Mesothelial cell of epicardium (in vitro differentiated cells): ENCODE measurements around the gene PRKAA2. TPM values are rescaled to one million over a fixed set of nuclear protein-coding genes. Genes with fewer than 3 reads are reported as not detected.
"Not testable (repeated sequence)": the region's sequence is repeated elsewhere in the genome, so short reads cannot be mapped to it uniquely, and the experiment has no call there.

Source experiments
- DNase-seq, 2 experiments: peaks; one replicate each; pipeline ENCODE4 v3.0.0; 2021; ENCODE audit warnings: low spot score in 2 of 2; ENCODE audit not compliant: unreplicated experiment in 2 of 2
- H3K27ac Mint-ChIP-seq: 2 replicates; pipeline ENCODE4 v1.8.0; 2021; ENCODE audit warnings: mixed read lengths
- H3K27me3 Mint-ChIP-seq: 2 replicates; pipeline ENCODE4 v1.8.0; 2021; ENCODE audit warnings: low read depth, mixed read lengths
- H3K36me3 Mint-ChIP-seq: 2 replicates; pipeline ENCODE4 v1.8.0; 2021; ENCODE audit warnings: mixed read lengths
- H3K4me1 Mint-ChIP-seq: 2 replicates; pipeline ENCODE4 v1.8.0; 2021; ENCODE audit warnings: mixed read lengths
- H3K4me3 Mint-ChIP-seq: 2 replicates; pipeline ENCODE4 v1.8.0; 2021; ENCODE audit warnings: mild to moderate bottlenecking, moderate library complexity, mixed read lengths
- H3K9me3 Mint-ChIP-seq: 2 replicates; pipeline ENCODE4 v1.8.0; 2021; ENCODE audit warnings: mixed read lengths
- CTCF ChIP-seq: fragments of 200-600 bp; sonication (generic); IDR thresholded peaks from one replicate; pipeline ENCODE4 v1.5.0; 2021; ENCODE audit warnings: antibody characterized with exemption; ENCODE audit not compliant: unreplicated experiment
- total RNA-seq: library from RNA; stranded (reverse); gene quantifications from 3 replicates; pipeline ENCODE4 v1.2.1, GENCODE V29; 2021

Gene PRKAA2
- 5.3 to 5.7 TPM (median 5.6 TPM) in 3 replicates for total RNA-seq

GRCh38 chr1:56644919-56645676 is at the start of gene PRKAA2:
TSS of gene PRKAA2 (plus strand) at chr1:56645314. CDS start at chr1:56645388, 74 bp downstream.
- H3K27ac Mint-ChIP-seq = peak within 1 kb of the TSS; percentile 85
- DNase-seq = peak; percentile 37 to 67
- peak within 1 kb of the TSS; percentile 85 for H3K4me3 Mint-ChIP-seq
- TF ChIP-seq CTCF = no peak
- peaks cover 6% of the 10 kb centered on the region for H3K9me3 Mint-ChIP-seq
- peaks cover 22% of the 10 kb centered on the region for H3K4me1 Mint-ChIP-seq
- peaks cover 3% of the 10 kb centered on the region for H3K36me3 Mint-ChIP-seq
- H3K27me3 Mint-ChIP-seq = peaks cover 21% of the 10 kb centered on the region

GRCh38 chr1:56595397-56596191 is 49.5 kb upstream of the PRKAA2 start:
- not testable (repeated sequence) for H3K36me3 Mint-ChIP-seq, H3K27me3 Mint-ChIP-seq, H3K4me1 Mint-ChIP-seq, H3K4me3 Mint-ChIP-seq, H3K27ac Mint-ChIP-seq, DNase-seq
- H3K9me3 Mint-ChIP-seq = peaks cover 20% of the 10 kb centered on the region

- H3K27me3 Mint-ChIP-seq, H3K27ac Mint-ChIP-seq, H3K4me1 Mint-ChIP-seq, DNase-seq, H3K4me3 Mint-ChIP-seq, H3K36me3 Mint-ChIP-seq: not testable (repeated sequence)
- peaks cover 33% of the 10 kb centered on the region for H3K9me3 Mint-ChIP-seq
Observed at GRCh38 chr1:56610097-56610496, 35.0 kb upstream of the PRKAA2 start.

GRCh38 chr1:56610770-56611169 is 34.3 kb upstream of the PRKAA2 start:
- H3K36me3 Mint-ChIP-seq = not testable (repeated sequence)
- H3K9me3 Mint-ChIP-seq = peaks cover 33% of the 10 kb centered on the region

GRCh38 chr1:56617141-56617540 is 28.0 kb upstream of the PRKAA2 start:
- Mint-ChIP-seq H3K27ac (no peak overlapping the region), H3K27me3 (no peaks in the 10 kb centered on the region), H3K4me3 (no peak overlapping the region), H3K4me1 (no peaks in the 10 kb centered on the region), H3K9me3 (peaks cover 13% of the 10 kb centered on the region), H3K36me3 (peaks cover 3% of the 10 kb centered on the region)
- no peak for DNase-seq
- no peak for TF ChIP-seq CTCF

More at GRCh38 chr1:56610770-56611169, 34.3 kb upstream of the PRKAA2 start:
- not testable (repeated sequence) for H3K27me3 Mint-ChIP-seq, DNase-seq, H3K27ac Mint-ChIP-seq, H3K4me3 Mint-ChIP-seq, H3K4me1 Mint-ChIP-seq

- TF ChIP-seq CTCF = no peak
- Mint-ChIP-seq H3K9me3 (no peaks in the 10 kb centered on the region), H3K36me3 (no peaks in the 10 kb centered on the region), H3K27ac (no peak overlapping the region), H3K4me3 (no peak overlapping the region), H3K4me1 (no peaks in the 10 kb centered on the region), H3K27me3 (peaks cover 6% of the 10 kb centered on the region)
- no peak for DNase-seq
Observed at GRCh38 chr1:56625819-56626440, 19.2 kb upstream of the PRKAA2 start.

GRCh38 chr1:56626546-56626945 is 18.6 kb upstream of the PRKAA2 start:
- no peak for TF ChIP-seq CTCF
- no peaks in the 10 kb centered on the region for H3K9me3 Mint-ChIP-seq
- H3K4me1 Mint-ChIP-seq = no peaks in the 10 kb centered on the region
- no peaks in the 10 kb centered on the region for H3K36me3 Mint-ChIP-seq
- H3K4me3 Mint-ChIP-seq = no peak overlapping the region
- H3K27ac Mint-ChIP-seq = no peak overlapping the region
- peaks cover 6% of the 10 kb centered on the region for H3K27me3 Mint-ChIP-seq
- no peak for DNase-seq
